Neural cell (in vitro differentiated cells): Measurements from ENCODE around the gene GC. TPM values are rescaled to one million over a fixed set of nuclear protein-coding genes. Genes with fewer than 3 reads are reported as not detected.

Experiments used
- H2AFZ ChIP-seq: fragments of 200-600, 300-800 bp; sonication (generic), shearing (Covaris generic); 2 replicates; pipeline ENCODE4 v1.6.0; 2014; ENCODE audit warnings: low read depth, mild to moderate bottlenecking, antibody characterized with exemption, low read length, moderate library complexity
- H3F3A ChIP-seq: fragments of 200-600 bp; shearing (Covaris generic); 2 replicates; pipeline ENCODE4 v1.6.1; 2016; ENCODE audit warnings: mild to moderate bottlenecking, moderate library complexity, mixed read lengths, antibody characterized with exemption, low read length; ENCODE audit not compliant: insufficient read depth, poor library complexity, severe bottlenecking
- H3K27ac ChIP-seq: fragments of 200-600, 300-800 bp; sonication (generic), shearing (Covaris generic); 2 replicates; pipeline ENCODE4 v1.5.1; 2014; ENCODE audit warnings: mild to moderate bottlenecking, low read length, moderate library complexity
- H3K27me3 ChIP-seq: fragments of 300-800, 200-600 bp; sonication (generic), shearing (Covaris generic); 2 replicates; pipeline ENCODE4 v1.6.0; 2014; ENCODE audit warnings: mild to moderate bottlenecking, low read depth, low read length, moderate library complexity; ENCODE audit not compliant: insufficient read depth
- H3K36me3 ChIP-seq: fragments of 300-800, 200-600 bp; sonication (generic), shearing (Covaris generic); 2 replicates; pipeline ENCODE4 v1.5.1; 2014; ENCODE audit warnings: mild to moderate bottlenecking, antibody characterized with exemption, low read length, moderate library complexity; ENCODE audit not compliant: insufficient read depth
- H3K4me2 ChIP-seq: fragments of 300-800, 200-600 bp; sonication (generic), shearing (Covaris generic); 2 replicates; pipeline ENCODE4 v1.6.0; 2014; ENCODE audit warnings: mild to moderate bottlenecking, low read length
- H3K4me3 ChIP-seq: fragments of 300-800, 200-600 bp; sonication (generic), shearing (Covaris generic); 2 replicates; pipeline ENCODE4 v1.5.1; 2014; ENCODE audit warnings: mild to moderate bottlenecking, low read length, moderate library complexity
- H3K79me2 ChIP-seq: fragments of 200-600 bp; shearing (Covaris generic); replicated peaks from 2 replicates; pipeline ENCODE4 v1.6.0; 2014; ENCODE audit warnings: mild to moderate bottlenecking, low read length, moderate library complexity; ENCODE audit not compliant: insufficient read depth
- H3K9ac ChIP-seq: fragments of 300-800, 200-600 bp; sonication (generic), shearing (Covaris generic); 2 replicates; pipeline ENCODE4 v1.6.1; 2016; ENCODE audit warnings: mild to moderate bottlenecking, low read length, mixed read lengths
- H3K9me2 ChIP-seq: fragments of 200-600 bp; shearing (Covaris generic); 2 replicates; pipeline ENCODE4 v1.6.1; 2016; ENCODE audit warnings: mild to moderate bottlenecking, low read length, mixed read lengths; ENCODE audit not compliant: insufficient read depth
- H3K9me3 ChIP-seq: fragments of 200-600, 300-800 bp; sonication (generic), shearing (Covaris generic); 2 replicates; pipeline ENCODE4 v1.6.1; 2016; ENCODE audit warnings: mild to moderate bottlenecking, mixed run types, low read length, moderate library complexity, mixed read lengths
- H4K20me1 ChIP-seq: fragments of 200-600 bp; shearing (Covaris generic); 2 replicates; pipeline ENCODE4 v1.6.1; 2016; ENCODE audit warnings: mild to moderate bottlenecking, mixed run types; ENCODE audit not compliant: insufficient read depth
- EP300 ChIP-seq: fragments of 450-650 bp; conservative IDR thresholded peaks from 2 replicates; pipeline ENCODE4 v1.6.1; 2014; ENCODE audit warnings: antibody characterized with exemption, mild to moderate bottlenecking, moderate library complexity; ENCODE audit not compliant: poor library complexity, severe bottlenecking
- EZH2 ChIP-seq: fragments of 200-600, 300-800 bp; shearing (Covaris generic), sonication (generic); IDR thresholded peaks from 2 replicates; pipeline ENCODE4 v1.6.1; 2014; ENCODE audit warnings: antibody characterized with exemption, low read length, borderline replicate concordance, mild to moderate bottlenecking; ENCODE audit not compliant: insufficient read depth, poor library complexity, severe bottlenecking
- MXI1 ChIP-seq: fragments of 450-650 bp; conservative IDR thresholded peaks from 2 replicates; pipeline ENCODE4 v1.6.1; 2014; ENCODE audit warnings: antibody characterized with exemption, mild to moderate bottlenecking; ENCODE audit not compliant: poor library complexity, severe bottlenecking
- POLR2AphosphoS5 ChIP-seq: IDR thresholded peaks from 2 replicates; pipeline ENCODE4 v1.6.1; 2012
- RAD21 ChIP-seq: fragments of 450-650 bp; conservative IDR thresholded peaks from 2 replicates; pipeline ENCODE4 v1.6.1; 2014; ENCODE audit warnings: antibody characterized with exemption, mild to moderate bottlenecking, moderate library complexity
- SMC3 ChIP-seq: fragments of 450-650 bp; conservative IDR thresholded peaks from 2 replicates; pipeline ENCODE4 v1.6.1; 2014; ENCODE audit warnings: antibody characterized with exemption, mild to moderate bottlenecking, moderate library complexity; ENCODE audit not compliant: poor library complexity
- TAF1 ChIP-seq: IDR thresholded peaks from 2 replicates; pipeline ENCODE4 v1.6.1; 2012; ENCODE audit warnings: low read depth
- polyA plus RNA-seq: library from polyadenylated mRNA; depleted of rRNA; stranded (reverse); fragments of >200 nt; gene quantifications from 2 replicates; pipeline ENCODE4 v1.2.3, GENCODE V29; 2014
- TF ChIP-seq, protein P1 (sequence below): IDR thresholded peaks from 2 replicates; pipeline ENCODE4 v1.6.1; 2012; ENCODE audit warnings: borderline replicate concordance
- TF ChIP-seq, protein P2 (sequence below): fragments of 450-650 bp; IDR thresholded peaks from 2 replicates; pipeline ENCODE4 v1.5.1; 2014; ENCODE audit warnings: antibody characterized with exemption, mild to moderate bottlenecking, moderate library complexity; ENCODE audit not compliant: poor library complexity, severe bottlenecking

GC gene
- polyA plus RNA-seq, 1 donor from 2014 or later: not detected

DNA sequence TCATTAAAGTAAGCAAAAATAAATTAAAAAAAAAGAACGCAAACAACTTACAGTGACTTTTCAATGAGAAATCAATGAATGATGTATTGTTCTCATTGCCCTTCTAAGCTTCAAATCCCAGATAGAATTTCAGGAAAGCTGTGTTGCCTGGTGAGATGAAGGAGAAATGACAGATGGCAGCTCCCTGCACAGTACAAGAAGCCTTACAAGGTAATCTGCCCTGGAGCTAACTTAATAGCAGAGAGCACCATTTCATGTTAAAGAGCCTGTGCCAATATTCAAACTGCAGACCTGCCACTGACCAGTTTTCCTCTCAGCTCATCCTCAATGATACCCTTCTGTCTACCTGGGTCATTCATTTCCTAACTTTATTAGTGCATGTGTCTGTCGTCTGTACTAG lies 54.0 kb downstream of the GC start:
- H3K79me2 ChIP-seq: no peaks in the 10 kb centered on the region
- no peak overlapping the region for H3K9ac ChIP-seq
- H3K4me3 ChIP-seq: no peak overlapping the region
- H3K36me3 ChIP-seq: no peaks in the 10 kb centered on the region
- no peak overlapping the region for H2AFZ ChIP-seq
- no peaks in the 10 kb centered on the region for H3K27me3 ChIP-seq
- TF ChIP-seq POLR2AphosphoS5 (no peak), EP300 (peak; percentile 31)
- TF ChIP-seq, protein P1, sequence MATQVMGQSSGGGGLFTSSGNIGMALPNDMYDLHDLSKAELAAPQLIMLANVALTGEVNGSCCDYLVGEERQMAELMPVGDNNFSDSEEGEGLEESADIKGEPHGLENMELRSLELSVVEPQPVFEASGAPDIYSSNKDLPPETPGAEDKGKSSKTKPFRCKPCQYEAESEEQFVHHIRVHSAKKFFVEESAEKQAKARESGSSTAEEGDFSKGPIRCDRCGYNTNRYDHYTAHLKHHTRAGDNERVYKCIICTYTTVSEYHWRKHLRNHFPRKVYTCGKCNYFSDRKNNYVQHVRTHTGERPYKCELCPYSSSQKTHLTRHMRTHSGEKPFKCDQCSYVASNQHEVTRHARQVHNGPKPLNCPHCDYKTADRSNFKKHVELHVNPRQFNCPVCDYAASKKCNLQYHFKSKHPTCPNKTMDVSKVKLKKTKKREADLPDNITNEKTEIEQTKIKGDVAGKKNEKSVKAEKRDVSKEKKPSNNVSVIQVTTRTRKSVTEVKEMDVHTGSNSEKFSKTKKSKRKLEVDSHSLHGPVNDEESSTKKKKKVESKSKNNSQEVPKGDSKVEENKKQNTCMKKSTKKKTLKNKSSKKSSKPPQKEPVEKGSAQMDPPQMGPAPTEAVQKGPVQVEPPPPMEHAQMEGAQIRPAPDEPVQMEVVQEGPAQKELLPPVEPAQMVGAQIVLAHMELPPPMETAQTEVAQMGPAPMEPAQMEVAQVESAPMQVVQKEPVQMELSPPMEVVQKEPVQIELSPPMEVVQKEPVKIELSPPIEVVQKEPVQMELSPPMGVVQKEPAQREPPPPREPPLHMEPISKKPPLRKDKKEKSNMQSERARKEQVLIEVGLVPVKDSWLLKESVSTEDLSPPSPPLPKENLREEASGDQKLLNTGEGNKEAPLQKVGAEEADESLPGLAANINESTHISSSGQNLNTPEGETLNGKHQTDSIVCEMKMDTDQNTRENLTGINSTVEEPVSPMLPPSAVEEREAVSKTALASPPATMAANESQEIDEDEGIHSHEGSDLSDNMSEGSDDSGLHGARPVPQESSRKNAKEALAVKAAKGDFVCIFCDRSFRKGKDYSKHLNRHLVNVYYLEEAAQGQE: peak; percentile 24
- no peaks in the 10 kb centered on the region for H3F3A ChIP-seq
- H3K27ac ChIP-seq: no peak overlapping the region
- no peak overlapping the region for H3K4me2 ChIP-seq
- no peaks in the 10 kb centered on the region for H4K20me1 ChIP-seq
- H3K9me2 ChIP-seq: no peaks in the 10 kb centered on the region
- no peaks in the 10 kb centered on the region for H3K9me3 ChIP-seq

DNA sequence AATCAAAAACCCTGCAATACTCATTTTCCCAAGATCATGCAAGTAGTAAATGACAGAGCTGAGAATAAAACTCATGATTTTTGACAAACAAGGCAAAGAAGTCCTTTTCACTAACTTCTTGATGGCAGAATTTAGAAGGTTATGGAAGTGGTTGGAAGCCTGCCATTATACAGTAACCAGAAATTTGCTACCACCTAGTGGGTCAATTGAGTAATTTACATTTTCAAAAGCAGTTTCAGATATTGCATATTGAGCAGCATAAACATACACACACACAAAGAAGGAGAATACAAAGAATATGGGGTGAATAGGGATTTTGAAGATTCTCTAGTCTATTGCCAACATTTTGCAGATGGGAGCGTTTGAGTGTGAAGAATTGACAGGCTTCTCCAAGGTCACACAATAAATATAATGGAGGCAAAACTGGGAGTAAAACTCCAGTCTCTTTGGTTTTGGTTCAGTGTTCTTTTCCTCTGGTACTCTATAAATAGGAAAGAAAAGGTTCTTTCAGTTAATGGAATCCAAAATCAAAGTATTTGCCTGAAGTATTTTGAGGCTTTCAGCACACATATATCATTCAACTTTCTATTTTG lies 70.2 kb downstream of the GC start:
- Histone ChIP-seq H4K20me1 (no peaks in the 10 kb centered on the region), H3K4me3 (no peak overlapping the region), H2AFZ (no peak overlapping the region), H3F3A (no peaks in the 10 kb centered on the region), H3K36me3 (no peaks in the 10 kb centered on the region), H3K27me3 (no peaks in the 10 kb centered on the region), H3K79me2 (no peaks in the 10 kb centered on the region), H3K9ac (no peak overlapping the region), H3K9me3 (no peaks in the 10 kb centered on the region), H3K27ac (no peak overlapping the region), H3K9me2 (no peaks in the 10 kb centered on the region), H3K4me2 (no peak overlapping the region)
- TF ChIP-seq EP300: no peak
- TF ChIP-seq RAD21: peak; percentile 90
- TF ChIP-seq, protein P2, sequence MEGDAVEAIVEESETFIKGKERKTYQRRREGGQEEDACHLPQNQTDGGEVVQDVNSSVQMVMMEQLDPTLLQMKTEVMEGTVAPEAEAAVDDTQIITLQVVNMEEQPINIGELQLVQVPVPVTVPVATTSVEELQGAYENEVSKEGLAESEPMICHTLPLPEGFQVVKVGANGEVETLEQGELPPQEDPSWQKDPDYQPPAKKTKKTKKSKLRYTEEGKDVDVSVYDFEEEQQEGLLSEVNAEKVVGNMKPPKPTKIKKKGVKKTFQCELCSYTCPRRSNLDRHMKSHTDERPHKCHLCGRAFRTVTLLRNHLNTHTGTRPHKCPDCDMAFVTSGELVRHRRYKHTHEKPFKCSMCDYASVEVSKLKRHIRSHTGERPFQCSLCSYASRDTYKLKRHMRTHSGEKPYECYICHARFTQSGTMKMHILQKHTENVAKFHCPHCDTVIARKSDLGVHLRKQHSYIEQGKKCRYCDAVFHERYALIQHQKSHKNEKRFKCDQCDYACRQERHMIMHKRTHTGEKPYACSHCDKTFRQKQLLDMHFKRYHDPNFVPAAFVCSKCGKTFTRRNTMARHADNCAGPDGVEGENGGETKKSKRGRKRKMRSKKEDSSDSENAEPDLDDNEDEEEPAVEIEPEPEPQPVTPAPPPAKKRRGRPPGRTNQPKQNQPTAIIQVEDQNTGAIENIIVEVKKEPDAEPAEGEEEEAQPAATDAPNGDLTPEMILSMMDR: peak; percentile 82
- TF ChIP-seq, protein P1: no peak
- no peak for TF ChIP-seq TAF1
- TF ChIP-seq EZH2: no peak
- peak; percentile 91 for TF ChIP-seq SMC3
- no peak for TF ChIP-seq MXI1
- no peak for TF ChIP-seq POLR2AphosphoS5
